CD4-positive, alpha-beta T cell treated with Interleukin-15 for 4 hours (primary cell): ENCODE measurements around the gene SCD.
"Not testable (repeated sequence)": the region's sequence is repeated elsewhere in the genome, so short reads cannot be mapped to it uniquely, and the experiment has no call there.

ENCODE experiments used
- DNase-seq: peaks from one replicate; pipeline ENCODE4 v3.0.0-alpha.2; 2020; ENCODE audit warnings: low spot score

The SCD gene

DNA sequence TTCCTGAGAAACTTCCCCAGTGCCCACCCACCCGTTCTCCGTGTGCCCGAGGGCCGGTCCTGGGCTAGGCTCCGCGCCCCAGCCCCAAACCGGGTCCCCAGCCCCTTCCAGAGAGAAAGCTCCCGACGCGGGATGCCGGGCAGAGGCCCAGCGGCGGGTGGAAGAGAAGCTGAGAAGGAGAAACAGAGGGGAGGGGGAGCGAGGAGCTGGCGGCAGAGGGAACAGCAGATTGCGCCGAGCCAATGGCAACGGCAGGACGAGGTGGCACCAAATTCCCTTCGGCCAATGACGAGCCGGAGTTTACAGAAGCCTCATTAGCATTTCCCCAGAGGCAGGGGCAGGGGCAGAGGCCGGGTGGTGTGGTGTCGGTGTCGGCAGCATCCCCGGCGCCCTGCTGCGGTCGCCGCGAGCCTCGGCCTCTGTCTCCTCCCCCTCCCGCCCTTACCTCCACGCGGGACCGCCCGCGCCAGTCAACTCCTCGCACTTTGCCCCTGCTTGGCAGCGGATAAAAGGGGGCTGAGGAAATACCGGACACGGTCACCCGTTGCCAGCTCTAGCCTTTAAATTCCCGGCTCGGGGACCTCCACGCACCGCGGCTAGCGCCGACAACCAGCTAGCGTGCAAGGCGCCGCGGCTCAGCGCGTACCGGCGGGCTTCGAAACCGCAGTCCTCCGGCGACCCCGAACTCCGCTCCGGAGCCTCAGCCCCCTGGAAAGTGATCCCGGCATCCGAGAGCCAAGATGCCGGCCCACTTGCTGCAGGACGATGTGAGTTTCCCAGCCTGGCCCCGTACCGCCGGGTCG, at the start of gene SCD:
SCD (plus strand) TSS at position 469 of the 803 bp plus-strand sequence; CDS start at position 741, 272 bp downstream.
- DNase-seq = peak; percentile 79

DNA sequence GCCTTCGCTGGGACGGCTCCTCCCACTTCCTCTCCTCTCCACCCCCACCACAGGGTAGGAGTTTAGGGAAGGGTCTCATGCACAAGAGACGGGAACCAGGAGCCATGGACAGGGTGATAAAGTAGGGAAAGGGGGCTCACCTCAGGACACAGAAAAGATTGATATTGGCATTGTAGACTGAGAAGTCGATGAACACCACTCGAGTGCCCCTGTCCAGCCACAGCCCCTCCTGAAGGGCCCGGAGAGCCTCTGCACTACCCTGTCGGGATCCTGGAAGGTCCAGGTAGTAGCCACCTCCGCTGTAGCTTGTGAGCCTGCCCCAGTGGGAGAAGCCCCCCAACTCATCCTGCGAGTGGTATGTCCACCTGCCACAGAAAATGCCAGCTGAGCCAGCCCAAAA, 49.8 kb upstream of the SCD start:
- no peak for DNase-seq

DNA sequence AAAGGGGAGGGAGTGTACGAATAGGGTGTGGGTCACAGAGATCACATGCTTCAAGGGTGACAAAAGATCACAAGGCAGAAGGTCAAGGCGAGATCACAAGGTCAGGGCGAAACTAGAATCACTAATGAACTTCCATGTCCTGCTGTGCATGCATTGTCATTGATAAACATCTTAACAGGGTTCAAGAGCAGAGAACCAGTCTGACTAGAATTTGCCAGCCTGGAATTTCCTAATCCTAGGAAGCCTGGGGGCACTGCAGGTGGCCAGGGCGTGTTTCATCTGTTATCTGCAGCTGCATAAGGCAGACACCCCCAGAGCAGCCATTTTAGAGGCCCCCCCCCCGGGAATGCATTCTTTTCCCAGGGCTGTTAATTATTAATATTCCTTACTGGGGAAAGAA, 45.9 kb upstream of the SCD start:
- DNase-seq = not testable (repeated sequence)

DNA sequence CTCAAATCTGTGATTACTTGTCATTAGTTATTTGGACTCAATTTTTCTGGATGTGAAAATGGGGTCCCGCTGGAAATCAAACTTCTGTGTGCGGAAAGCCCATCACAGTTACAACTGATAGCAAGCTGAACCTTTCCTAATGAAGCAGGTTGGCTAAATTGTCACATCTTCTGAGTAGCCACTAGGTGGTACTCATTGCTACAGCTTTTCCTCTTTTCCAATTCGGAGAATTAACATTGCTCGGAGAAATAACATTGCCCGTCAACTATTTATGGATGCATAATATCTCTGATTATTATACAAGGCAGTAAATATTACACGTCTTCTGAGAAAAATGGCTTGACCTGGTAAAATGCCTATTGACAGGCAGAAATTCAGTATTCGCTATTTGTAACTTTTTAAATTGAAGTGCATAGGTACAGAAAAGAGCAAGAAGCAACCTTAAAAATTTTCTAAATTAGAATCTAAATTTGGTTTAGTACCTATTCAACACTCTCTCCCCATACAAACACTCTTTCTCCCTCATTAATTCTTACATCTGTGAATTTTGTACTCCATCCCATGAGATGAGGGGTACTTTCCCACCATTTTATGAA, 43.2 kb upstream of the SCD start:
- no peak for DNase-seq

DNA sequence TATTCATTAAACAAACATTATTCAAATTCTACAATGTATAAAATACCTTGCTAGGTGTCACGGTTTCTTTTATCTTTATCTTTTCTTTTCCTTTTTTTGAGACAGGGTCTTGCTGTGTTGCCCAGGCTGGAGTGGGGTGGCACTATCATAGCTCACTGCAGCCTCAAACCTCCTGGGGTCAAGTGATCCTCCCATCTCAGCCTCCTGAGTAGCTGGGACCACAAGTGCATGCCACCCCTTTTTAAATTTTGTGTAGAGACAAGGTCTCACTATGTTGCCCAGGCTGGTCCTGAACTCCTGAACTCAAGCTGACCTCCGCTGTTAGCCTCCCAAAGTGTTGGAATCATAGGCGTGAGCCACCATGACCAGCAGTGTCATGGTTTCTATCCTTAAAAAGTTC, 42.6 kb upstream of the SCD start:
- DNase-seq = no peak

DNA sequence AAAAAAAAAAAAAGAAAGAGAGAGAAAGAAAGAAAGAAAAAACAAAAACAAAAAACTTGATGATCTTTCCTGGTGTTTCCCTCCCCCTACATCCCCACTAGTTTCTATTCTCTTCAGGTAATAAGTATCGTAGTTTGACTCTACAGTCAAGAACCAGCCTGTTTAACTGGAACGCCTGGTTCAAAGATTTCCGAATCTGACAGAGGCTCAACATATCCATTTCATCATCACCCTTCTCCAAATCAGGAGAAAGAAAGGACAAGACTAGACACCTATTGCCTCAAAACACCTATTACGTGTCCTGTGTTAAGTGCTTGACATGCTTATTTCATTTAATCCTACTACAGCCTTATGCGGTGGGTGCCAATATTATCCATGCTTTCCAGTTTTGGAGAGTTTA, 40.2 kb upstream of the SCD start:
- no peak for DNase-seq

DNA sequence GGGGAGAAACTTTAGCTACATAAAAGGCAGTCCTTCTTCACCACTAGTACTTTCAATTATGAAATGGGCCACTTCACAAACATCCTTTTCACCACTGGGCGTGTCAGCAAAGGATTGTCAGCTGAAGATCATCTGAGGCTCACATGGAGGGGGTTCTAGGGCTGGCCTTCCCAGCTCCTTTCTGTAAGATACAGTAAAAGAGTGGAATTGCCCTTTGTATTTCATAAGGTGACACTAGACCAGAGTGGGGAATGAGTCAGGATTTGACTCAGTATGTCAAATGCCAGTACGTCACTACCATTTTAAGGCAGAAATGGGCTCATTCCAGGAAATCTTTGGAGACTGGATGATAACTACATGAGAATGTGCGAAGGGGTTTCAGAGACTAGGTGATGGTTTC, 39.3 kb upstream of the SCD start:
- DNase-seq = no peak

DNA sequence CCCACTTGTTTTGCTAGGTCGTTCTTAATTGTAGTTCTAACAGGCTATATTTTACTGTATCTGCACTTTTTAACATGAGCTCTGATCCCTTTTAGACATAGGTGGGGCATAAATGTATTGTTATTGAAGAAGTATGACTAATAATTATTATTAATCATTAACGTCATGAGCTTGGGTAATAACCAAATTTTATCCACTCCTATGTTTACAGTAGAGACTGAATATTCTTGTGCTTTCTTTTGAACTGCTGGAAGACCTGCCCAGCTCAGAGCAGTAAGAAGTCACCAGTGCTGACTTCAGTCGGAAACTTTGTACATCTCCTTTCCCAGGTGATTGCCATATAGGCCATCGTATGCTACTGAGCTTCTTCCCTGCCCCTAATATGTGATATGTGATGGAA, 35.7 kb upstream of the SCD start:
- no peak for DNase-seq

DNA sequence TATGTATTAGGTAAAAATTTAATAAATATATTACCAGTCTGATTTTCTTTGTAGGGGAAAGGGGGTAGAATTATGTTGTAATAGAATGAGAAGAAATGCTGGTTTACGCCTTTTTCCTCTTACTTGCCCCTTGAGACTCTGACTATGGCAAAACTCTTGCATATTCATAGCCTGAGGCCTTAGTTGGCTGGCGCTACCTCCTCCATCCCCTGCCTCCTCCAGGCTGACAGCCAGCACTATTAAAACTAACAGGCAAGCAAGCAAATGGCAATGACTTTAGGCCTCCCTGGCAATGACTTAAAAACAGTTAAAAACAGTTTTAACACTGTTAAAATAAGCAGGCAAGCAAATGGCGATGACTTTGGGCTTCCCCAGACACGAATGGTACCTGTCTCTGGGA, 31.4 kb upstream of the SCD start:
- no peak for DNase-seq

DNA sequence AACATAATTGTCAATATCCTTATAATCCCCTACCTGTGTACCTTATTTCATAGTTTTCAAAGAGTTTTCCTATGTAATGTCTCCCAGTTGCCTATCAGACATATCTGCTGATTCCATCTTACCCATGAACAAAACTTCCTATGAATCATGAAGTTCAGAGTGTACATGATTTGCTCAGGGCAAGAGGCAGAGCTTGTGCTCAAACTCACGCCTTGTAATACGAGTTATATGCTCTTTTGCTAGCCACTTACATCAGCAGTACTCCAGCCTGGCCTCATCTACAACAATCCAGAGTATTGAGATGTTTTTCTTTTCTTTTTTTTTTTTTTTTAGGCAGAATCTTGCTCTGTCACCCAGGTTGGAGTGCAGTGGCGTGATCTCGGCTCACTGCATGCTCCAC, 28.8 kb upstream of the SCD start:
- no peak for DNase-seq

DNA sequence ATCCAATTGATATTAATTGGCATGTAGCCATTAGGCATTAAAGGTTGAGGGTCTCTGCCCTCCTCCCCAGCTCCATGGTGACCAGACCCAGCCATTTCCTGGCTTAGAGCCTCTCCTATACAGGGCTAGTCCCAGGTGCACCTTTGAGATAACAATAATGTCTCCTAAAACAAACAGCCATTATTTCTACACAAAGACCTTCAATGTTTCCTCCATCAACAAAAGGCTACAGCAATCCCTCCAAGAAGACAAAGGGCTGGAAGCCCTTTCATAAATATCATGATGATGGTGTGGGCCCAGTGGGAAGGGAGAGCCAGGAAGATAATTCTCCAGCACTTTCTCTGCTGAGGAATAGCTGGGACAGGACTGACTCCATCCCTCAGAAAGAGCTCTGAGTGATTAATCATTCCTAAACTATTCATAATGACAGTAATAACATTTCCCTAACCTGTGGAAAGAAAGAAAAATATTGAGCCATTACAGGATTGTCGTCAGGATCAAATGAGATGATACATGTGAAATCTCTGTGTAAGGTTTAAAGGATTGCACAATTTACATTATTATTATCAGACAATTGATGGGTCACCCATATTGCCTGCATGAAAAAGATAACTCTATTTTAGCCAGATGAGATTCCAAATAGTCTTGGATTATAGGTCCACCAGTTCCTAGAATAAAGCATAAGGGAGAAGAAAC, 27.2 kb upstream of the SCD start:
- no peak for DNase-seq

DNA sequence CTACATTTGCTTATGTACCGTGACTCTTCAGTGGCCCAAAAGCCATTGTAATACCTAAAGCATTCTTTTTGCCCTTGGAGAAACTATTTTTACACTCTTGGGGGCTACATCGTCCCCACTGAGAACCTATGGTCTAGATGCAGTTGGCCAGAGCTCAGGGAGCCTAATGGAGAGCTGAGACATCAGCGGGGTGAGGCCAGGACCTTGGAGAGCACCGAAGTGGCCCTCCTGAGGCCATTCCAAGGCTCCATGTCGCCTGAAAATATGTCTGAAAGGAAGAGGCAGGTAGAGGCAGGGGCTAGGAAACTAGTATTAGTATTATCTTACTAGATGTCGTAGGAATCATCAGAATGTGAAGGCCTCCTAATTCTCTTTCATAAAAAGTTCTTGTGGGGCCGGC, 21.9 kb upstream of the SCD start:
- DNase-seq = no peak

DNA sequence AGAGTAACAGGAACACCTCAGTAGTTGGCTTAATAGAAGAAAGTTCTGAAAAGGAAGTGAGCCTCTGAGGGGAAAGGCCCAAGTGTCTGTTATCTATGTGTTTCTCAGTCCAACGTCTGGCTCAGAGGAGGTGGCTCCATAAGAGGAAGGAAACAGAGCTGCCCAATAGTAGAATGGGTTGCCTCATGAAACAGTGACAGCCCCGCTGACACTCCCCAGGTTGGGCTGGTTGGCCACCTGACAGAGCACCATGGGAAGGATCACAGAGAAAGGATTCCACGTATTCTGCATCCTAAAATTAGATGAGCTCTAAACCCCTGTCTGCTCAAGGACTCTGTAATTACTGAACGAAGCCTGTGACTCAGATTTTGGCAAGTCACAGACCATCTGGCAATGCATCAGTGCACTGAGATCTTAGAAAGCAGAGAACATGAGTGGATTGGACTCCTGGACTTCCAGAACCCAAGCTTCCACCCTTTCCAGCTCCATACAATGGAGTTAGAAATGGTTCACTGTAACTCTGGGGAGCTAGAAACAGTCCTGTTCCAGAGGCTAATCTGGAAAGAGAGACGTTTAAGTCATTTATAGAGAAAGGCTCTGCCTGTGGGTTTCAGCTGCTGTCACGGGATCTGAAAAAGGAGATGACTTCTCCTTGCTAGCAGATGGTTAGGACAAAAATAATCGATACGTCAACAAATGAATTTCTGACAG, 19.9 kb upstream of the SCD start:
- DNase-seq = no peak

DNA sequence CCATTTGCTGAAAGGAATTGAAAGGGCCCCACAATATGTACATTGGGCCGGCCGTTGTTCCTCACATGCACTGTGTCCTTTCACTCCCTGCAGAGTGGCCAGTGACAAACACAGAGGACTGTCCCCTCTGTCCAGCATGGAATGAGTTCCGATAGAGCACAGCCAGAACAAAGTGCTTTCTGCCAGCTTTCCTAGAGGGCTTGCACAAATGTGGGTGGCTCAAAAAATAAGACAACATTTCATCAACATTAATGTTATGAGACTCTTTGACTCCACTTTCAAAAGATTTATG, 19.4 kb upstream of the SCD start:
- no peak for DNase-seq

DNA sequence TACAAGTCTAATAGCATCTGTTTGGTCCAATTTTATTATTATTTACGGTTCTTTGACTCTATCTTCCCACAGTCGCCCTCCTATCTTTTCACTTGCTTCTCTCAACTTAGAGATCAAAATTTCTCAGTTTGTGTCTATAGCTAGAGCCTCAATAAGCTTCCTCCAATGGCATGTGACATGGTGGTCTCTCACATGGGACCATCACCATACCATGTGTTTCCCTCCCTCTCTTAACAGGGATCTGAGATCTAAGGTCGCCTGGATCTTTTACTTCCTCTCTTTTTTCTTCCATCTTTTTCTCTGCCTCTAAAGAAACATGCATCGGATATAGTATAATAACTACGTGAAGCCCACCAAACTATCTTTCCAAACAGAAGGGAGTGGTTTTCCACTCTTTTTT, 18.8 kb upstream of the SCD start:
- no peak for DNase-seq

DNA sequence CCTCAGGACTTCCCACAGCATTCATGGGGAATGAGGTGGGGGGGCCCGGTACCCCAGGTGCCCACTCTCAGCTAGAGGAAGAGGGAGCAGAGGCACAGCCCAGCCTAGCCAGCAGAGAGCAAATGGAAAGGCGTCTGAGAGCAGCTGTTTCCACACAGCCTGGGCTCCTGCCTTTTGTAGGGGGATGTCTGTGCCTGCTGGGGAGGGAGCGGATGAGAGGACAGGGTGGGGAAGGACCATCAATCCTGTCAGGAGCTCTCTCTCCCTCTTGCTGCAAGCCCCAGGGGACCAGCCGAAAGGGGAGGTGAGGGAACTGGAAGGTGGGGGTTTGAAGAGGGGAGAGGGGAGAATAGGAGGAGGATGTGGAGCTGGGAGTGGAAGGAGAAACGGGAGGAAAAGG, 17.0 kb upstream of the SCD start, which contains the start of gene PKD2L1:
PKD2L1 (minus strand) TSS at position 150 of the 400 bp plus-strand sequence; CDS start at position 25, 125 bp downstream.
- DNase-seq = no peak

DNA sequence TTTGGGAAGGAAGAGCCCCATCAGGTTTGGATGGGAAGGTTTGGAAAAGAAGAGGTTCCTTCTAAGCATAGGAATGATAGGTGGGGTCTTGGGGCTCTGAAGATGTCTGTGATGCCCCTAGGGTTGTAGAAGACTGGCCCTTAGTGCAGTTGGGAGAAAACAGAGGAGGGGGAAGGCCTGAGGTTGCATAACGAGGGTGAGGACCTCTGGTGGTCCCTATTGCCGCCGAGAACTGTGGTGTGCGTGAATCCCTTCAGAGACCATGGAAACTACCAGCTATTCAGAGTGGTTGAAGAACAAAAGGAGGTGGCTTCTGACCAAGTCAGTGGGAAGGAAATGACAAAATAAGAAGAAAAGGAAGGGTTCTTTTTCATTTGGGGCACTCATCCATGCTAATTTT, 13.9 kb upstream of the SCD start:
- no peak for DNase-seq

DNA sequence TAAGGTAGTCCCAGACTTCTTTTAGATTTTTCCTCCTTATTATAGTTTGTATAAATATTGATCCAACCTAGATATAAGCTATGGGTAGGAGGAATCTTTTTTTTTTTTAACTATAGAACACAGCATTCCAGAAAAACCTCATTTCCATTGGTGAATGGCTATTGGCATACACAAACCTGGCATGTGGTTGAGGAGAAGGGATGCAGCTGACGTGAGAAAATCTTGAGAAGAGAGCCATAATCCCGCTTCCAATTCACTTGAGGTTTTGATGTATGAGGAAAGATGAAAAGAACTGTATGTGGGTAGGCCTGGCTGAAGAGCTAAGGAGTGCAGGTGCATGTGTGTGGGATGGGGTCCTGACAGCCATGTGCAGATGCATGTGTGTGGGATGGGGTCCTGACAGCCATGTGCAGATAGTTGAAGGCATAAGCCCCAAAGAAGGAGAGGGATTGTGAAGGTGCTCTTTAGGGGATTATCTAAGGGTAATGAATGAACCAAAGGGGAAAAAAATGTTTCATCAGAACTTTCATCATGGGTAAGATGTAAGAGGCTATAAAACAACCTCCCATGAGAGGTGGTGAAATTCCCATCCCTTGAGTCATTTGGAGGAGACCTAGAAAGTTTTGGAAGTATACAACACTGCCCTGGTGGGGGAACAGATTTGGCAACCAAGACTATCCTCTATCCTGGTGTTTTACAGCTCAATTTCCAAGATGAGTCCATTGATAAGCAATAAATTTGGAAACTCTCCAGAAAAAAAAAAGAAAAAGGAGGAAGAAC, 13.2 kb upstream of the SCD start:
- DNase-seq = no peak

DNA sequence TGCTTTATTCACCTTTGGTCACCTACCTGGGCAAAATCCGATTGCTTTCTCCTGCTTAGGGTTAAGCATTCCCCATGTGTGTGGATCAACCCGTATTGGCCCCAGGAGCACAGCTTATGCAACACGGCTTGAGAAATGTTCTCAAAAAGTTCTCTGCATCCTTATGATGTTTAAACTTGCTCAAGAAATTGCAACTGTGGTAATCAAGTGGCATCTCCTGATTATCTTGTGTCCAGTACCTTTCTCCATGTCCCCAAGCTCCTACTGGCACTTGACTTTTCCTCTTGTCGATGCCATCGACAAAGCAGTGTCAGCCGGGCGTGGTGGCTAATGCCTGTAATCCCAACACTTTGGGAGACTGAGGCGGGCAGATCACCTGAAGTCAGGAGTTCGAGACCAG, 12.3 kb upstream of the SCD start:
- DNase-seq = no peak

DNA sequence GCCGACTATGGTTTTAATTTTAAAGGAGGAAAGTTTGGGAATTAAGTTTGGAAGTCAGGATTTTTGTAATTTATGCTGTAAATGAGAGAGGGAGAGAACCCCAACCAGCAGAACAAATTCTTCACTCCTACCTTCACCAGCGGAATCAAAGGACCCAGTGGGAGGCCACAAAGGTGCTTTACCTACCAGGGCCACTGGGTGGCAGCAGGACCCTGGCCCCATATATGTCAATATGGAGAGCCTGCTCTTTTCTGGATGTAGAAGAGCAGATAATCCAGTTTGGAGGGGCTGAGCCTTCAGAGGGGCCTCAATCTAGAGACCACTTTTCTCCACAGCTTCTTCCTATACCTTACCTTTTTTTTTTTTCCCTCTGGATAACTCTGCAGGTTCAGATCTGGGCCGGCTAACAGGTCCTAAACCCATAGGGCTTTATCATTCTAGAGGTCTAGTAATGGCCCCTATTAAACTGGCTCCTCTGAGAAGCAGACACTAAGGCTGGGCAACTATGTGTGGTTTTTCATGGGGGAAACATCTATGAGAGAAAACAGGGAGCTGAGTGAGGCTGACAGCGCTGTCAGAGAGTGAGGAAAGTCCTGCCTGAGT, 8.5 kb upstream of the SCD start:
- DNase-seq = peak; percentile 77

DNA sequence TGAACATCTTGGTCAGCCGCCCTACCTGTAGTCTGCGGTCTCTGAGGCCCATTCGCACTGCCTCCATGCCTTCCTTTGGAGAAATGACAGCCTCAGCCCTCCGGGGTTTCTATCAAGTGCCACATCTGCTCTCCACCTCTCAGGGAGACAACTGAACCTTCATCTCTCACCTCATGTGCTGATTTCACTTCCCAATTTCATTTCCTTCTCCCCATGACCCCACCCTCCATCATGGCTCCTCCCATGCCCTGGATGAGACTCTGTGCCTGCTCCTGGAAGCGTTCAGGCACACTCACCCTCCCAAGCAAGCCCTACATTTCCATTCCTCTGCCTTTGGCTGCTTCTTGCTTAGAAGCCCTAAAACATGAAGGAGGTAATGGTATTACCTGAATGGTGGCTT, 7.8 kb upstream of the SCD start:
- no peak for DNase-seq
